MM.1S (cell line): Measurements from ENCODE around the gene MLKL.
A peak's percentile ranks its signal among the peaks of the same experiment; 100 is the strongest.

Source experiments
- DNase-seq: peaks from one replicate; pipeline ENCODE4 v3.0.0-alpha.2; 2015
- H2AFZ ChIP-seq: fragments of 300-600 bp; sonication (generic); 2 replicates; pipeline ENCODE4 v1.6.0; 2016; ENCODE audit warnings: antibody characterized with exemption, low read length
- H3F3A ChIP-seq: fragments of 300-600 bp; sonication (generic); 2 replicates; pipeline ENCODE4 v1.6.1; 2016; ENCODE audit warnings: mild to moderate bottlenecking, antibody characterized with exemption, low read length, moderate library complexity, mixed read lengths; ENCODE audit not compliant: insufficient read depth
- H3K27ac ChIP-seq: fragments of 300-600 bp; sonication (generic); 2 replicates; pipeline ENCODE4 v1.5.1; 2016; ENCODE audit warnings: mild to moderate bottlenecking, low read length
- H3K27me3 ChIP-seq: fragments of 300-600 bp; sonication (generic); replicated peaks from 2 replicates; pipeline ENCODE4 v1.6.0; 2016; ENCODE audit warnings: low read length; ENCODE audit not compliant: insufficient read depth
- H3K36me3 ChIP-seq: fragments of 300-600 bp; sonication (generic); replicated peaks from 2 replicates; pipeline ENCODE4 v1.6.1; 2016; ENCODE audit warnings: mild to moderate bottlenecking, low read length, mixed read lengths; ENCODE audit not compliant: insufficient read depth
- H3K4me1 ChIP-seq: fragments of 300-600 bp; sonication (generic); 2 replicates; pipeline ENCODE4 v1.6.1; 2016; ENCODE audit warnings: low read length, mixed read lengths
- H3K4me2 ChIP-seq: fragments of 300-600 bp; sonication (generic); 2 replicates; pipeline ENCODE4 v1.6.0; 2016; ENCODE audit warnings: low read depth, low read length
- H3K4me3 ChIP-seq: fragments of 300-600 bp; sonication (generic); 2 replicates; pipeline ENCODE4 v1.5.1; 2016; ENCODE audit warnings: low read length, mixed read lengths
- H3K79me2 ChIP-seq: fragments of 300-600 bp; sonication (generic); 2 replicates; pipeline ENCODE4 v1.6.1; 2016; ENCODE audit warnings: mixed run types, low read length, mixed read lengths
- H3K9ac ChIP-seq: fragments of 300-600 bp; sonication (generic); 2 replicates; pipeline ENCODE4 v1.6.1; 2016; ENCODE audit warnings: low read length, mixed read lengths
- H3K9me2 ChIP-seq: fragments of 300-600 bp; sonication (generic); replicated peaks from 2 replicates; pipeline ENCODE4 v1.6.1; 2016; ENCODE audit warnings: mild to moderate bottlenecking, low read length, mixed read lengths; ENCODE audit not compliant: insufficient read depth
- H3K9me3 ChIP-seq: fragments of 300-600 bp; sonication (generic); replicated peaks from 2 replicates; pipeline ENCODE4 v1.6.1; 2016; ENCODE audit warnings: mild to moderate bottlenecking, low read length, mixed read lengths; ENCODE audit not compliant: insufficient read depth
- H4K20me1 ChIP-seq: fragments of 300-600 bp; sonication (generic); 2 replicates; pipeline ENCODE4 v1.6.1; 2016; ENCODE audit warnings: mild to moderate bottlenecking, low read length, moderate library complexity, mixed read lengths; ENCODE audit not compliant: insufficient read depth
- CTCF ChIP-seq: fragments of 300-600 bp; sonication (generic); IDR thresholded peaks from 2 replicates; pipeline ENCODE4 v1.5.1; 2016; ENCODE audit warnings: antibody characterized with exemption, low read length, mixed read lengths
- EZH2 ChIP-seq: fragments of 300-600 bp; sonication (generic); optimal IDR thresholded peaks from 2 replicates; pipeline ENCODE3; 2017; ENCODE audit warnings: low read depth, mild to moderate bottlenecking, antibody characterized with exemption, low read length, mixed read lengths
- EZH2phosphoT487 ChIP-seq: fragments of 300-600 bp; sonication (generic); IDR thresholded peaks from 2 replicates; pipeline ENCODE4 v1.6.1; 2018; ENCODE audit warnings: antibody characterized with exemption, low read length

The MLKL gene

GRCh38 chr16:74711938-74712337, 11.3 kb upstream of the MLKL start:
- Histone ChIP-seq H3K27ac (no peak overlapping the region), H3K36me3 (no peaks in the 10 kb centered on the region), H3K4me2 (no peak overlapping the region), H3K4me1 (no peaks in the 10 kb centered on the region), H2AFZ (no peak overlapping the region), H3K9ac (no peak overlapping the region), H3K9me2 (no peaks in the 10 kb centered on the region), H3F3A (no peaks in the 10 kb centered on the region), H3K79me2 (no peaks in the 10 kb centered on the region), H3K9me3 (no peaks in the 10 kb centered on the region), H4K20me1 (no peaks in the 10 kb centered on the region), H3K4me3 (no peak overlapping the region), H3K27me3 (no peaks in the 10 kb centered on the region)
- TF ChIP-seq EZH2phosphoT487 (no peak), CTCF (no peak), EZH2 (no peak)
- no peak for DNase-seq

GRCh38 chr16:74710401-74710800, 9.7 kb upstream of the MLKL start:
- TF ChIP-seq EZH2 (no peak), EZH2phosphoT487 (no peak), CTCF (no peak)

GRCh38 chr16:74709441-74709877, 8.8 kb upstream of the MLKL start:
- H3K9ac ChIP-seq, result no peak overlapping the region
- H3K4me2 ChIP-seq, result no peak overlapping the region
- H3K27ac ChIP-seq, result no peak overlapping the region

More at GRCh38 chr16:74710401-74710800, 9.7 kb upstream of the MLKL start:
- no peaks in the 10 kb centered on the region for H3K4me1 ChIP-seq
- H3K4me3 ChIP-seq, result no peak overlapping the region
- H3K9me2 ChIP-seq, result no peaks in the 10 kb centered on the region
- H3K9me3 ChIP-seq, result no peaks in the 10 kb centered on the region
- no peak overlapping the region for H3K9ac ChIP-seq
- DNase-seq, result no peak
- no peaks in the 10 kb centered on the region for H3K27me3 ChIP-seq
- H3K27ac ChIP-seq, result no peak overlapping the region
- H2AFZ ChIP-seq, result no peak overlapping the region
- H3K36me3 ChIP-seq, result no peaks in the 10 kb centered on the region
- H3F3A ChIP-seq, result no peaks in the 10 kb centered on the region
- H4K20me1 ChIP-seq, result no peaks in the 10 kb centered on the region
- H3K4me2 ChIP-seq, result no peak overlapping the region
- no peaks in the 10 kb centered on the region for H3K79me2 ChIP-seq

More at GRCh38 chr16:74709441-74709877, 8.8 kb upstream of the MLKL start:
- no peaks in the 10 kb centered on the region for H3K9me3 ChIP-seq
- 0 out of 2 replicates have a peak overlapping the region, but pooled peaks have one; percentile 42 for H2AFZ ChIP-seq
- no peaks in the 10 kb centered on the region for H3K79me2 ChIP-seq
- TF ChIP-seq CTCF (peak; percentile 82), EZH2phosphoT487 (no peak), EZH2 (no peak)
- no peaks in the 10 kb centered on the region for H3K4me1 ChIP-seq
- no peaks in the 10 kb centered on the region for H3K9me2 ChIP-seq
- no peaks in the 10 kb centered on the region for H3F3A ChIP-seq
- H3K36me3 ChIP-seq, result no peaks in the 10 kb centered on the region
- H3K27me3 ChIP-seq, result no peaks in the 10 kb centered on the region
- no peak overlapping the region for H3K4me3 ChIP-seq
- H4K20me1 ChIP-seq, result no peaks in the 10 kb centered on the region
- DNase-seq, result peak; percentile 59
